Measurements from ENCODE around the gene ARID3A.

Gene ARID3A

DNA sequence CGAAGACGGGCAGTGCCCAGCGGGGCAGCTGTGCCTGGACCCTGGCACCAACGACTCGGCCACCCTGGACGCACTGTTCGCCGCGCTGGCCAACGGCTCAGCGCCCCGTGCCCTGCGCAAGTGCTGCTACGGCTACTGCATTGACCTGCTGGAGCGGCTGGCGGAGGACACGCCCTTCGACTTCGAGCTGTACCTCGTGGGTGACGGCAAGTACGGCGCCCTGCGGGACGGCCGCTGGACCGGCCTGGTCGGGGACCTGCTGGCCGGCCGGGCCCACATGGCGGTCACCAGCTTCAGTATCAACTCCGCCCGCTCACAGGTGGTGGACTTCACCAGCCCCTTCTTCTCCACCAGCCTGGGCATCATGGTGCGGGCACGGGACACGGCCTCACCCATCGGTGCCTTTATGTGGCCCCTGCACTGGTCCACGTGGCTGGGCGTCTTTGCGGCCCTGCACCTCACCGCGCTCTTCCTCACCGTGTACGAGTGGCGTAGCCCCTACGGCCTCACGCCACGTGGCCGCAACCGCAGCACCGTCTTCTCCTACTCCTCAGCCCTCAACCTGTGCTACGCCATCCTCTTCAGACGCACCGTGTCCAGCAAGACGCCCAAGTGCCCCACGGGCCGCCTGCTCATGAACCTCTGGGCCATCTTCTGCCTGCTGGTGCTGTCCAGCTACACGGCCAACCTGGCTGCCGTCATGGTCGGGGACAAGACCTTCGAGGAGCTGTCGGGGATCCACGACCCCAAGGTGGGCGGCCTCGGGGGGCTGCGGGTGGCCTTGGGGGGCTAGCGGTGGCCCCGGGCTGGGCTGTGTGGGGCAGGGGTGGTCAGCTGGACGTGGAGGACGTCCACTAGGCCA, 79.2 kb downstream of the ARID3A start:
- DNase-seq (ENCODE audit: low spot score): no peak

DNA sequence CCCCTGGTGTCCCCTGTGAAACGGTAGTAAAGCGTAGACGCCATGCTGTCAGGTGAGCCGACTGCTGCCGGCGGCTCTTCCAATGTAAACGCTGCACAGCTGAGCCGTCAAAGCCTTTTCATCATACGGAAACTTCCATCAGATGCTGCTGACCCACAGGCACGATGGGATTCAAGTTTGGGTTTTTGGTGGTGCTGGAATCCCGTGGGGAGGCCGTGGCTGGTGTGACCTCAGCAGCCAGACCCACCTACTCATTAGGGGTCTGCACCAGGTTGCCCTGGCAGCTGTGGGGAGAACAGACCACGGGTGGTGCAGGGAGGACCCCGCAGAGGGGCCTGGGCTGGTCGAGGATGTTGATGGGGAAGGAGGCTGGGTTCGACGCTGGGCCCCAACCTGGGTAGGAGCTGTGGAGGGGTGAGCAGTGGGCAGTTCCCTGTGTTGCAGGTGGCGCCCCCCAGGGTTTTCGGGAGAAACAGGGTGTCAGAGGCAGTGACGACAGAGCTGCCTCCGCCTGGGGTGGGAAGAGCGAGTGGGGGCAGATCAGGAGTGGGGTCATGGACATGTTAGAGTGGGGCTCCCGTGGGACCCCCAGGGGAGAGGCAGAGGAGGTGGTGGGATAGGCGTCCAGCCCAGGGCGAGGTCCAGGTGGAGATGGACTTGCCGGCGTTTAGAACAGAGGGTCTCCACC, 81.0 kb downstream of the ARID3A start:
- DNase-seq (ENCODE audit: low spot score): no peak

DNA sequence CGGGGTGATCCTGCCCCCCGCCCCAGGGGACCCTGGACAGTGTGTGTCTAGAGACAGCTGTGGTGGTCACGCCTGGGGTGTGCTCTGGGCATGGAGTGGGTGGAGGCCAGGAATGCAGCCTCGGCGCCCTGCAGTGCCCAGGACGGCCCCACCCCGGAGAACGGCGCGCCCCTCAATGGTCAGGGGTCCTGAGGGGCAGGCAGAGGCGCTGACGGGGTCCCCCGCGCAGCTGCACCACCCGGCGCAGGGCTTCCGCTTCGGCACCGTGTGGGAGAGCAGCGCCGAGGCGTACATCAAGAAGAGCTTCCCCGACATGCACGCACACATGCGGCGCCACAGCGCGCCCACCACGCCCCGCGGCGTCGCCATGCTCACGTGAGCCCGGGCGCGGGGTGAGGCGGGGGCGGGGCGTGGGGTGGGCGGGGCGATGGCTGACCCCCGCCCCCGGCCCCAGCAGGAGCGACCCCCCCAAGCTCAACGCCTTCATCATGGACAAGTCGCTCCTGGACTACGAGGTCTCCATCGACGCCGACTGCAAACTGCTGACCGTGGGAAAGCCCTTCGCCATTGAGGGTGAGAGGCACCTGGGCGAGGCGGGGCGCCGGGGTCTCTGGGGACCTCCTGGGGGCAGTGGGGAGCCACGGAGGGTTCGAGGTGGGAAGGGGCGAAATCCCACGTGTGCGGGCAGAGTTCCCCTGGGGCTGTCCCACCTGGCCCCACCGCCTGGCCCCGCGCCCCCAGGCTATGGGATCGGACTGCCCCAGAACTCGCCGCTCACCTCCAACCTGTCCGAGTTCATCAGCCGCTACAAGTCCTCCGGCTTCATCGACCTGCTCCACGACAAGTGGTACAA, 81.8 kb downstream of the ARID3A start:
- no peak for DNase-seq (ENCODE audit: low spot score)

DNA sequence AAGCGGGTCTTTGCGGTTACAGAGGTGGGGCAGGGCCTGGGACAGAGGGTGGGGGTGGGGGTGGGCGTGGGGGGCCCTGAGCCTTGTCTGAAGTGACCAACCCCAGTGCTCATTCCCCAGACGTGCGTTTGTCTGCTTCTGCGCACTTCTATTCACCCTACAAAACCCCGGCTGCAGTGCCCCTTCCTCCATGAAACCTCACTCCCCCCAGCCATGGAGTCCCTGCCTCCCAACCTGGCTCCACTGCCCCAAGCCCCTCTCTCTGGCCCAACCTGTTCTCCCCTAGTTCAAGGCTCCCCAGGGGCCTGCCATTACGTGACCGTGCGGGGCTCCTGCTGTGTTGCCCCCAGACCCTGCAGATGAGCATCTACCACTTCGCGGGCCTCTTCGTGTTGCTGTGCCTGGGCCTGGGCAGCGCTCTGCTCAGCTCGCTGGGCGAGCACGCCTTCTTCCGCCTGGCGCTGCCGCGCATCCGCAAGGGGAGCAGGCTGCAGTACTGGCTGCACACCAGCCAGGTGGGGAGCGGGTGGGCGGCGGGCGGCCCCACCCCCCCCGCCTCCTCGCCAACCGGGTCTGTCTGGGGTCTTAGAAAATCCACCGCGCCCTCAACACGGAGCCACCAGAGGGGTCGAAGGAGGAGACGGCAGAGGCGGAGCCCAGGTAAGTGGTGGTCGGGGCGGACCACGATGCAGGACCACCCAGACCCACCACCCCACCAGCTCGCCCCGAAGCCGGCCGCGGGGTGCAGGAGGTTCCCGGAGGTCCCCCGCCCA, 82.6 kb downstream of the ARID3A start:
- no peak for DNase-seq (ENCODE audit: low spot score)

DNA sequence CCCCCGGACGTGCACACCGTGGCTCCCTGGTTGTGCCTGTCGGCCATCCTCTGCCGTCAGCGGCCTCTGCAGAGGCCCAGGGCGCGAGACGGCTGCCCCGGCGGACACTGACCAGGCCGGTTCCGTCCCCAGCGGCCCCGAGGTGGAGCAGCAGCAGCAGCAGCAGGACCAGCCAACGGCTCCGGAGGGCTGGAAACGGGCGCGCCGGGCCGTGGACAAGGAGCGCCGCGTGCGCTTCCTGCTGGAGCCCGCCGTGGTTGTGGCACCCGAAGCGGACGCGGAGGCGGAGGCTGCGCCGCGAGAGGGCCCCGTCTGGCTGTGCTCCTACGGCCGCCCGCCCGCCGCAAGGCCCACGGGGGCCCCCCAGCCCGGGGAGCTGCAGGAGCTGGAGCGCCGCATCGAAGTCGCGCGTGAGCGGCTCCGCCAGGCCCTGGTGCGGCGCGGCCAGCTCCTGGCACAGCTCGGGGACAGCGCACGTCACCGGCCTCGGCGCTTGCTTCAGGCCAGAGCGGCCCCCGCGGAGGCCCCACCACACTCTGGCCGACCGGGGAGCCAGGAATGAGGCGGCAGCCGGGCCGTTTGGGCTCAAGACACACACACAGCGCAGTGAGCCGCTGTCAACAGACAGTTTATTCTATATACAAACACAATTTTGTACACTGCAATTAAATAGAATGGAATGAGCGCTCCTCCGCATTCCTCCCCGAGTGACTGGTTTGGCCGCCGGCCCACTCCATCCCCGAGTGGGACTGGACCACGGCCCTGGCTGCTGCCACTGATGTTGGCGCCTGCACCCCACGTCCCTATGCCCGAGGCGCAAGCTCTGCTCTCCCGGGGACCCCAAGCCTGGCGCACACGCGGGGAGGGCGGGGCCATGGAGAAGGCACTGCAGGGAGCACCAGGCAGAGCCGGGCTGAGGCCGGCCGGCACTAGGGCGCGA, 83.5 kb downstream of the ARID3A start:
- DNase-seq (ENCODE audit: low spot score): no peak

DNA sequence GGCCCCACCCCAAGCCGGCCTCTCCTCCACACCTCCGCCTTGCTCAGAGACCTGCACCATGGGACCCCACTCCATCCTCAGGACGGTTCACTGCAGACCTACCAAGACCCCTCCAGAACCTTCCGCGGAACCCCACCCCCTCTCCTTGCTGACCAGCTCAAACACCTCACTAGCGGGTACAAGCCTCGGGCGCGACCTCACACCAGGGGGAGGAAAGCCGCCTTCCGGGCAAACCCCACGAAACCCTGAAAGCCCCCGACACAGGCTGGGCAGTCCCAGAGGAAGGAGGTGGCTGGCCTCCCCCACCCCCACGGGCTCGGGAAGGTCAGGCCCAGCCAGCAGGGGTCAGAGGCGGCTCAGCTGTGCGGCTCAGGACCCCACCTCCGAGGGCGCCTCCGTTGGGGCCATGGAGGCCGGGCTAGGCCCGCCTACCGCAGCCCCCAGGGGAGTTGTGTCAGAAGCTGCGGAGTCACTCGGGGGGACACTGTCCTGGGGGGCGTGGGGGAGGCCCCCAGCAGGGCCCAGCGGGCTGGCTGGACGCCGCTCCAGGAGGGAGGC, 84.2 kb downstream of the ARID3A start:
- DNase-seq (ENCODE audit: low spot score): no peak

DNA sequence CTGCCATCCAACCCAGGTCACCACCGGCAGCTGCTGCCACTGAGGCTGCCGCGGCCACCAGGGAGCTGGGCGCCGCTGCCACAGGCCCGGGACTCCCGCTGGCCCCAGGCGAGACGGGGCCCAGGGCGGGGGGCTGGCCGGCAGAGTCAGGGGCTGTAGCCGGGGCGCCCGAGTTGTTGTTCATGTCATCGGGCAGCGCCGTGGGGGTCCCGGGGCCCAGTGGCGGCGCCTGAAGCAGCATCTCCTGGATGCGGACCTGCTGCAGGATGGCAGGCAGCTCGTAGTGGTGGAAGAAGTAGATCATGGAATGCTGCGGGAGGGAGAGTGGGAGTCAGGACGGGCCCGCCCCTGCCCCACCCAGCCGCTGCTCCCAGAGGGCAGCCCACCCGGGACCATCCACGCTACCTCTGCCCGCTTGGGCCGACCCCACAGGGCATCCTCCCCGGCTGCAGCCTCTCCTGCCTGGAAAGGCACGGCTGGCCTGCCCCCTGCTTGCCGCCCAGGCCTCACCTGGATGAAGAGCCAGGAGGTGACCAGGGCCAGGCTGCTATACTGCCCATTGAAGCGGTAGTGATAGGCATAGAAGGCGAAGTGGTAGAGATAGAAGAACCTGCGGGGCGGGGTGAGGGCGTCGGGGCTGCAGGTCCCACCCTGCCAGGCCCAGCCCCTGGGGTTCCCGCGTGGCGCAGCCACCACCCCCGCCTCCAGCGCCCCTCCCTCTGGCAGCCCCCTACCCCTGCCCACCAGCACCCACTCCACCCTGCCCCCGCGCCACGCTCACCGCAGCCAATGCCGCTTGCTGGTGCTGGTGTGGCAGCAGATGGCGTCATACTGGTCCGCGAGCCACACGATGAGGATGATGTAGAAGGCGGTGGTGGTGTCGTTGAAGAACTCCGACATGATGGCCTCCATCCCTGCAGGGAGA, 85.0 kb downstream of the ARID3A start:
- DNase-seq (ENCODE audit: low spot score): no peak

DNA sequence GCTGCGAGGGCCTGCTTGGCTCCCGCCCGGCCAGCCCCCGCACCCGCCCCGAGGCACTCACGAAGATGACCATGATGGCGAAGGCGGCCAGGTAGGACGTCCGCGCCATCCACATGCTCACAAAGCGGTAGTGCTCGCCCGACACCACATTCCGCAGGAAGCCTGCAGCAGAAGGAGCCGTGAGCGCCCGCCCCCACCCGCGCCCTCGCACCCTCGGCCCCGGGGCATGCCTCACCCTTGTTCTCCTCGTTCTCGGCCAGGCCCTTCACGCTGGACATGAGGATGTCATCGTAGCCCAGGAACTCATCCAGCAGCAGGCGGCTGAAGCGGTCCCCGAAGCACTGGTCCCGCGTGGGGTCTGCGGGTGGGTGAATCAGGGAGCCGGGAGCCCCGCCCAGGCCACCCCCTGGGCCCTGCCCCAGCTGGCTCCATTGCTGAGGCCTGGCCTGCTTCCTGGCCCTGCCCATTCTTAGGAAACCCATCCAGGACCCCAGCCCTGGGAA, 86.0 kb downstream of the ARID3A start:
- no peak for DNase-seq (ENCODE audit: low spot score)

DNA sequence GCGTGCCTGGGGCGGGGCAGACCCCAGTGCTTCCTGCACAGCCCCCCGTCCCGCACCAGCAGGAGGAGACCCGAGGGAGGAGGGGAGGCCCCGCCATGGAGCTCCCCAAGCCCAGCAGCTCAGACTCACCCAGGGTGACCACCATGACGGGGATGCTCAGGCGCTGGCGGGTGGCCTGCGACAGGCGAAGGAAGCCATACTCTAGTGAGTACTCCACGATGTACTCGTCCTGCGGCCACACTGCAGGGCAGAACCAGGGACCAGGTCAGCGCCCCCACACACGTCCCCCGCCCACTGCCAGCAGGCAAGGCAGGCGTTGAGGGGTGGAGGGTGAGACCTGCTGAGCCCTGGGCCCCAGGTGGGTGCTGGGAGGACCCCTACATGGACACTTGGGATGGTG, 86.5 kb downstream of the ARID3A start:
- no peak for DNase-seq (ENCODE audit: low spot score)

DNA sequence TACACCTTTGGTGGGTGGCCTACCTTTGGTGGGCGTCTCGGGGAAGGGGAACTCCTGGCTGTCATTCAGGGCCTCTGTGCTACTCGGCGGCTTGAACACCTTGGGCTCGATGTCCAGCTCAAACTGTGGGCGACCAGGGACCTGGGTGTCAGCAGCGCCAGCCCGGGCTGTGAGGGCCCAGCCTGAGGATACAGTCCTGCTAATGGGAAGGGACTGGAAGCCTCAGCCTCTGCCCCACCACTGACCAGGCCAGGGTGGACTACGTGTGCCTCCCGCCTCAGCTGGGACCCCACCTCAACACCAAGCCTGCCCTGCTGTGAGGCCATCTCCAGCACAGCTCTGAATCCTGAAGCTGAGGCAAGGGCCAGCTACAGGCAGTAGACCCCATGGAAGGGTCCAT, 87.4 kb downstream of the ARID3A start:
- no peak for DNase-seq (ENCODE audit: low spot score)

DNA sequence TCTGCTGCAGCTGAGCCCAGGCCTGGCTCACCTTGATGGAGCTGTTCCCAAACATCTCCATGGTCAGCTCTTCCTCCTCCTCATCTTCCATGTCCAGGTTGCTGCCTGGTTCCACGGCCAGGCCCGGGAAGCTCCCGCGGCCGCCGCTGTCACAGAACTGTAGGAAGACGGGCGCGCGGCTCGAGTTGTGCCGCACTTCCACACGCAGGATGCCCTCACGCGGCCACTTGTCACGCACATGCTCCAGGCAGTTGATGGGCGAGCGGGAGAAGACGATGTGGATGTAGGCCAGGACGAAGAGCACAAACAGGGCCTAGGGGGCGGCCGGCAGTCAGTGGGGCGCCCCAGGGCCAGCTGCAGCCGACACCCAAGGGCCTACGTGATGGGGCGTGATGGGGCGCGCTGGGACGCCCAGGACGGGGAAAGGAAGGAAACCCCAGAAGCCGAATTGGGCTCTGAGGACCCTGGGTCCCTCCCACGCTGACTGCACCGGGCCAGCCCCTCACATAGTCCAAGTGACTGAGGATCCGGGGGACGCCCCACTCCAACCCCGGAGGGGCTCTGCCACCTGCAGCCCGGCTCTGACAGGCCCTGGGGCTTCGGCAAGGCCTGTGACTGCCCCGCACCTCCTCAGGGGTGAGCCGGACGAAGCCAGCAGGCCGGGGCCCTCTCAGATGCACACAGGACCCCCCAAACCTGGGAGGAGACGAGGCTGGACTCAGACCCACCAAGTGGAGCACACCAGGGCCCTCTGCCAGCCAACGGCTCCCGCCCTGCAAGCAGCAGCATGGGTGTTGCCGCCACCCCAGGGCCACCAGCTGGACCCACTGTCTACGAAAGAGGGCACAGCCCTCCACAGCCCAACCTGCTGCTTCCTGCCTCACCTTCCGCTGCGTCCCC, 88.6 kb downstream of the ARID3A start:
- DNase-seq (ENCODE audit: low spot score): no peak

DNA sequence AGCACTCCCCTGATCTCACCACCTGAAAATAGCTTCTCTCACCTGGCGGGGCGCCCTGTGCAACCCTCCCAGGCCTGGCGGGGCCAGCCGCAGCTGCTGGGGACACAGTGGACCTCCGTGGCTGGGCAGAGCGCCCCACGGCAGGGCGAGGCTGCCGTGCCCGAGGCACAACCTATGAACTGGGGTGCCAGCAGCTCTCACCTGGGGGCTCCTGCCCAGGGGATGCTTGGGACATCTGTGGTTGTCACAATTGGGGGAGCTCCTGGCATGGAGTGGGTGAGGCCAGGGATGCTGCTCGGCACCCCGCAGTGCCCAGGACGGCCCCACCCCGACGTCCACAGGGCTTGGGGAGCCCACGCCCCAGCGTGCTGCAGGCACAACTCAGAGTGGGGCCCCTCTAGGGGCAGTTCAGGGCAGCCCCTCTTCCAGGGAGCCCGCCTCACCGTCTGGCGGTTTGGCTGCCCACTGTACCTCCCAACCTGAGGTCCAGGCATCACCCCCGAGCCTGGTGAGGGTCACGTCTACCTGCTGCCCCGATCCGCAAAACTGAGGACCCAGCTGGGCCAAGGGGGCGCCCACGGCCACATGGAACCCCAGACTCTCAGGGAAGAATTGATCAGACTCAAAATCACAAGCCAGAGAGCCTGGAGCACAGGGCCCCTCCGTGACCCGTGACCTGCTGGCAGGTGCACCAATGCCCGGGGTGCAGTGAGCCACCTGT, 89.4 kb downstream of the ARID3A start:
- no peak for DNase-seq (ENCODE audit: low spot score)

DNA sequence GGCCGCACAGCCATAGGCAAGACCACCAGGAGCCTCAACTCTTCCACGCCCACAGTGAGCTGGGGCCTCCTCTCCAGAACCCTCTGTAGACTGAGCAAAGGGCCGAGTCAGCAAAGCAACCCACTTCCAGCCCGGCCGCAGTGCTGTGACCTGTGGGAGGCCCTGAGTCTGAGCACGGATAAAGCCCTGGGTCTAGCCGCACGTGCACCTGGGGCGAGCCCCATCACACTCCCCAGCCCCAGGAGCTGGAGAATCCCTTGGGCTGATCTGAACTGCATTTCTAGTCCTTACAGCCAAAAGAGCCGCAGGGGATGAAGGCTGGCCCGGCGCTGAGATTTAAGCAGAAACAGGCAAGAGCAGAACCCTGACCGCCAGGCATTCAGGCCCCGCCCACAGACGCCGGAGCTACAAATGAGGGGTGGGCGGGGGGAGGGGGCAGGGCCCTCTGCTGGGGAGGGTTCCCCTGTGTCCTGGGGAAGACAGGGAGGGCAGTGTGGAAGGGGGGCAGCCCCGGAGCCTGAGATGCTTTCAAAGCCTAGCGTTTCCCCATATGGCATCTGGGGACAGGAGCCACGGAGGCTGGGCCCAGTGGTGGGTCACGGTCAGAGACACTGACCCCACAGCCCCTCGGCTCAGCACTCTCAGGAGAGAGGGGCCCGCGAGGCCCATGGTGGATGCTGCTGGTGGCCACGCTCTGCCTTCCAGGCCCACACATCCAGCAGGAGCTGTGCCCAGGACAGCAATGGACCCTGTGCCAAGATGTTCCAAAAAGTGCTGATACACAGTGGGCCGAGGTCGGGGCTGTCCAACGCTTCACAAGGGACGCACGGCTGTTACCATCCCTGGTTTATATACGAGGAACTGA, 90.2 kb downstream of the ARID3A start:
- no peak for DNase-seq (ENCODE audit: low spot score)

DNA sequence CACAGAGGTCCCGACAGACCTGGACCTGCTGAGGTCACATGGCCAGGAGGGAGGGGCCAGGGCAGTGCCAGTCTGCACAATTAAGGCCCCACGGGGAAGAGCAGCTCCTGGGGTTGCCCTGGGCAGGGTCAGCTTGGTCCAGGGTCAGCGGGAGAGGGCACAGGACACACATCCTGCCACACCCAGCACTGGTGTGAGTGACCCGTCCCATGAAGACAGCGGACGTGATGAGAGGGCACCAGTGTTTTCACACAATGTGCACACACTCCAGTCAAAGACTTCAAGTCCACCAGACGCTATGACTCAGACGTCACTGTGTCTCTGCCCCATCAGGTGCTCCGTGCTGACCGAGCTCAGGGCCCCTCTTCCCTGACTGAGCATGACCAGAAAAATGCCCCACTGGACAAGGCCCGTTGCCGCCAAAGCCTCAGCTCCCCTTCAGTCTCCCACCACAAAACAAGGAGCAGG, 90.8 kb downstream of the ARID3A start:
- no peak for DNase-seq (ENCODE audit: low spot score)

DNA sequence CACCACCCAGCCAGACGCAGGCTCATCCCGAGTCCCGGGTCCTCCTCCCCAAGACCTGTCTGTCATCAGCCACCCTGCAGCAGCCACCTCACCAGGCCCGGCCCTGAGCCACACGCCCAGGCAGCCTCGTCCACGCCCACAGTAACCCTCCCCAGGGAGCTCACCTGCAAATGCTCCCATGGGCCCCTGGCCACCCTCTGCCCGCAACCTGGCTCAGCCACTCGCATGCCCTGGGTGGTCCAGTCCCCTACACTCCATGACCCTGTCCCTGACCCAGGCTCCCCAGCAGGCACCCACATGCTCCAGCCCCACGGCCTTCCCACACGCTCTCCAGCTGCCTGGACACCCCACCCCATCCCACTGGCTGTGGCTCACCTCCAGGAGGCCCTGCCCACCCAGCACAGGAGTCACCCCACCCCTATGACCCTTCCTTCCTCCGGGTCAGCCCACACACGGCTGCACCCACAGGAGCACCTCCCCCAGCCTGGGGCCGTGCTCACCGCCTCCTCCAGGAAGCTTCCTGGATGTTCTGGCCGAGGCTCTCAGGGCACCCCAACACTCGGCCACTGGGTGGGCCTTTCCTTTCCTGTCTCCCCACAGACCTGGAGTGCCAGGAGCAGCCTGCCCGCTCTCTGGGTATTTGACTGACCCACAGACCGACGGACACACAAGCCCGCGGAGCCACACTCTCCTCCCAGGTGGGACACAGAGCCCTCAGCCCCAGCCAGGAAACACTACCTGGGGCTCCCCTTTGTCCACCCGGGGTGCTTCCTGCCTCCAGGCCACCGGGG, 91.5 kb downstream of the ARID3A start:
- no peak for DNase-seq (ENCODE audit: low spot score)
